CD1c-positive myeloid dendritic cell (primary cell): ENCODE data around the gene AGAP2.
"Not testable (repeated sequence)": the region's sequence is repeated elsewhere in the genome, so short reads cannot be mapped to it uniquely, and the experiment has no call there.

Source experiments
- DNase-seq: peaks from one replicate; pipeline ENCODE4 v3.0.0-alpha.2; 2016; ENCODE audit errors: extremely low spot score

AGAP2 gene

DNA sequence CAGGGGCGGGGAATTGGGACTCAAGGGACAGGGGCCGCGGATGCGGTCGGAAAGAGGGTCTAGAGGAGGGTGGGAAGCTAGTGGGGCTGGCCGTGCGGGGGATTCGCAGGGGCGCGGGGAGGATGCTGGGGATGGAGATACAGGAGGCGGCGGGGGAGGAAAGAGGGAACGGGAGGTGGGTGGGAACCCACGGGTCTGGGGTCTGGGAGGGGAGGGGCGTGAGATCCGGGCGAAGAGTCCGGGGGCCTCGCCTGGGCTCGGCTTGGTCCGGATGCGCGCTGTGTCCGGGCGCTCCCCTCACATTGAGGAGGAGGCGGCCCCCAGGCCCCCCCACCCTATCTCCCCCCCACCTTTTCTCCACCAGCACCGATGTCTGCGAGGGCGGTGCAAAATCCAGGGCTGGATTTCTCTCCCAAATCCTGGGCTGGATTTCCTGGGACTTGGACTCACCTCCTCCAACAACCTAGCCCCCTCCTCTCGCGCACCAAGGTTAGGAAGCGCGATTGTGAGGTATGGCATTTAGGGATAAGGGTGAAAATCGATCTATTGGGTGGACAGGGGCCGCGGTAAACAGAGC is at the start of gene AGAP2:
Gene AGAP2, minus strand, starts transcription at position 82 of the 577 bp plus-strand sequence. CDS start 496 bp downstream, outside the sequence.
- no peak for DNase-seq

- no peak for DNase-seq
Observed at GRCh38 chr12:57783861-57784260, 45.3 kb upstream of the AGAP2 start.

- no peak for DNase-seq
Observed at GRCh38 chr12:57783466-57783801, 44.9 kb upstream of the AGAP2 start.

- DNase-seq: peak; percentile 98
Observed at GRCh38 chr12:57782608-57783465, 44.3 kb upstream of the AGAP2 start, which contains the start of gene TSFM. Gene TSFM, plus strand, starts transcription at chr12:57782787. Its CDS starts 15 bp downstream, at chr12:57782802.

DNA sequence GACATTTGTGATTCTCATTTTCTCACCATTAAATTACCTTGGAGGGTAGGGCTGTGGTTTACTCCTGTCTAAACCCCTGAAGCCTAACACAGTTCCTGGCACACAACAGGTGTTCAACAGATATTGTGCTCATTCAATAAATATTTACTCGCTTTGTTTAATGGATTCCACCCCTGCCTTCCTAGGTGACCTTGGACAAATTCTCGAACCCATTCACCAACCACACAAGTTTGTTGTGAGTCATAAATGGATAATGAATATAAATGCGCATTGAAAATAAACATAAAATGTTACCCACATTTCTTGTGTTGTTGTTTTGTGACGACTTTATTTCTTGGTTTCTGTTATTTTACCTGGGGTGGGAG is 43.7 kb upstream of the AGAP2 start:
- DNase-seq: no peak

GRCh38 chr12:57781801-57782200 is 43.3 kb upstream of the AGAP2 start:
- DNase-seq: peak; percentile 34

DNA sequence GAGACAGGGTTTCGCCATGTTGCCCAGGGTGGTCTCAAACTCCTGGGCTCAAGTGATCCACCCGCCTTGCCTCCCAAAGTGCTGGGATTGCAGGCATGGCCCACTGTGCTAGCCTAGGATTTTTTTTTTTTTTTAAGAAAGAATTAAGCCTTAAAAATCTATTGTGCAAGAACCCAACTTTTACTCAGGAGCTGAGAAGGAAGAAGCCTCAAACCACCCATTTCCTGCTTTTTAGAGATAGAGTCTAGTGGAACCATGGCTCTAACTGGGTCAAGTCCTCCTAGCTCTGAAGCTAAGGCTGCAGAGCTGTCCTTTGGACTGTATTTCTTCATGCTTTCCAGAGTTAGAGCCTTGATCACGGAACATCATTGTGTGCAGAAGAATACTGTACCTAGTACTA is 42.7 kb upstream of the AGAP2 start:
- DNase-seq: peak; percentile 58

DNA sequence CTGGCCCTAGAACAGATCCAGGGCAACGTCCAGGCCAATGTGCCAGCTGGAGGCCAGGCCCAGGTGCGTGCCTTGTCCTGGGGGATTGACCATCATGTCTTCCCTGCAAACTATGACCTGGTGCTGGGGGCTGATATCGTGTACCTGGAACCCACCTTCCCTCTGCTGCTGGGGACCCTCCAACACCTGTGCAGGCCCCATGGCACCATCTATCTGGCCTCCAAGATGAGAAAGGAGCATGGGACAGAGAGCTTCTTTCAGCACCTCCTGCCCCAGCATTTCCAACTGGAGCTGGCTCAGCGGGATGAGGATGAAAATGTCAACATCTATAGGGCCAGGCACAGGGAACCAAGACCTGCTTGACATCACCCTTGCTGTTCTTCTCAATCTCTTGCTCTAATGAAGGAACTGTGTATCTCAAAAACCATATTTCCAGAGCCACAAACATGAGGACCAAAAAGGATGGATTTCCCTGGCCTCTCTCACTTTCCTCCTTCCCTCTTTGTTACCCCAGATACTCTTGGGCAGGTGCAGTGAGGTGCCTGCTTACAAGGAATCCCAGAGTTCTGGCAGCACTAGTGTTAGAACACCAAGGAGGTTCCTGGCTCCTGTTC is 41.8 kb upstream of the AGAP2 start:
- no peak for DNase-seq

GRCh38 chr12:57779736-57780135 is 41.2 kb upstream of the AGAP2 start:
- no peak for DNase-seq

DNA sequence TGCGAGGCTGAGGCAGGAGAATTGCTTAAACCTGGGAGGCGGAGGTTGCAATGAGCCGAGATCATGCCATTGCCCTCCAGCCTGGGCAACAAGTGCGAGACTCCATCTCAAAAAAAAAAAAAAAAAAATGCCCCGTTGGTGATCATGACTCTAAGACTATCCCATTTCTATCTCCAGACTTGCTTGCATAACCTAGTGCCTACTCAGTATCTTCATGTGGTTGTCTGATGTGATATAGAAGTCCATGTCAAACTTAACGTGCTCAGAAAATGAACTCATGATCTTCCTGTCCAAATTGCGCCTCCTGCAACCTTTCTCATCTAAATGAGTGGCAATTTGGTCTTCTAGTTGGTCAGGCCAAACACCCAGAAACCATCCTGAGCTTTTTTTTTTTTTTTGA is 39.4 kb upstream of the AGAP2 start:
- DNase-seq: no peak

GRCh38 chr12:57777367-57777766 is 38.8 kb upstream of the AGAP2 start:
- DNase-seq: no peak

DNA sequence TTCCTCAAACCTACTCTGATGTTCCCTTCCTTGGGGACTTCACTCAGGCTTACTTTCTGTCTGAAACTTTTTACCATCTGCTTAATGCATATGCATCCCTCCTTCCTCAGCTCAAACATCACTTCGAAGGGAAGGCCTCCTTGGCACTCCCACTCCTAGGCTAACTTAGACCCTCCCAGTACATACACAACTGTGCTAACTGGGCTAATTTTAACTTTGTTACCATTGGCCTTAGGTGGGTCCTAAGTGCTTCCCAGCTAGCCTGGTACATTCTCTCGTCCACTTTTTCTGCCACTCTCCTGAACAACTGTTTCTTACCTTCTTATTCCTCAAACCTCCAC is 37.7 kb upstream of the AGAP2 start:
- no peak for DNase-seq

- DNase-seq: peak; percentile 83
Observed at GRCh38 chr12:57775563-57776246, 37.2 kb upstream of the AGAP2 start.

DNA sequence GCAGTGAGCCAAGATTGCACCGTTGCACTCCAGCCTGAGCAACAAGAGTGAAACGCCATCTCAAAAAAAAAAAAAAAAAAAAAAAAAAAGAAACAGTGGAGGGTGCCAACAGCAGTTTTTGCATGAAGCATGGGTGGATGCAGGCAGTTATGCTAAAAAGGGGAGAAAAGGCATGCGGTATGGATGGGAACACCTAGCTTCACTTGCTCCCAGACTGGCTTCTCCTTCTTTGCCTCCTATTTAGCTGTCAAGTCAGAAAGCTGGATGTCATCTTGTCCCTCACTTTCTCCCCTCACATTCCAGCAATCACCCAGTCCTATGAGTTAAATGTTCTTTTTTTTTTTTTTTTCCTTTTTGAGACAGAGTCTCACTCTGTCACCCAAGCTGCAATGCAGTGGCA is 36.5 kb upstream of the AGAP2 start:
- no peak for DNase-seq

- not testable (repeated sequence) for DNase-seq
Observed at GRCh38 chr12:57774634-57775033, 36.1 kb upstream of the AGAP2 start.

DNA sequence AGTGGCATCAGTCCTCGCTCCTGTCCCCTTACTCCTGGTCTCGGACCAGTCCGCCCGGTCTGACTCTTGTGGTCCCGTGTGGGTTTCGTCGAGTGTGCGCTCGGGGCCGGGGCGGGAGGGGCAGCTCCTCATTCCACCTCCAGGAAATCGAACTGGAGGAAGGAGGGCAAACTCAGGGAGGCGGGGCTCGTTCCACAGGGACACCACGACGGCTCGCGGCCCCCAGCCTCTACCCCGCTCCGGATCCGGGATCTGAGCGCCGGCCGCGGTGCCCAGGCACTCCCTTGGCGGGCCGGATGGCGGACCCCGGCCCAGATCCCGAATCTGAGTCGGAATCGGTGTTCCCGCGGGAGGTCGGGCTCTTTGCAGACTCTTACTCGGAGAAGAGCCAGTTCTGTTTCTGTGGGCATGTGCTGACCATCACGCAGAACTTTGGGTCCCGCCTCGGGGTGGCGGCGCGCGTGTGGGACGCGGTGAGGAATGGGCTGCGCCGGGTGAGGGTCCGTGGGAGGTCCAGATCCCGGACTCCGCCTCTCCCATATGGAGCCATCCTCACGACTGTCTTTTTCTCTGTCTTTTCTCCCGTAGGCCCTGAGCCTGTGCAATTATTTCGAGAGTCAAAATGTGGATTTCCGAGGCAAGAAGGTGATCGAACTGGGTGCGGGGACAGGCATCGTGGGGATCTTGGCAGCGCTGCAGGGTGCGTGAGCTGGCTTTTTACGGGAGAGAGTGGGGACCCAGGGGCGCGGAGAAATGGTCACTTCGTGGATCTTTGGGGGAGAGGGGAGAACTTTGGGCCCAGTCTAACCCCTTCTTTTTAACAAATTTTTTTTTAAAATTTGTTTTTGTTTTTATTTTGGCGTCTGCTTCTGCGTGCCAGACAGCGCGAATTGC is 34.1 kb upstream of the AGAP2 start, which contains the start of gene EEF1AKMT3:
Gene EEF1AKMT3, plus strand, starts transcription at position 186 of the 894 bp plus-strand sequence. Its CDS starts 111 bp downstream, at position 297.
- peak; percentile 65 for DNase-seq

DNA sequence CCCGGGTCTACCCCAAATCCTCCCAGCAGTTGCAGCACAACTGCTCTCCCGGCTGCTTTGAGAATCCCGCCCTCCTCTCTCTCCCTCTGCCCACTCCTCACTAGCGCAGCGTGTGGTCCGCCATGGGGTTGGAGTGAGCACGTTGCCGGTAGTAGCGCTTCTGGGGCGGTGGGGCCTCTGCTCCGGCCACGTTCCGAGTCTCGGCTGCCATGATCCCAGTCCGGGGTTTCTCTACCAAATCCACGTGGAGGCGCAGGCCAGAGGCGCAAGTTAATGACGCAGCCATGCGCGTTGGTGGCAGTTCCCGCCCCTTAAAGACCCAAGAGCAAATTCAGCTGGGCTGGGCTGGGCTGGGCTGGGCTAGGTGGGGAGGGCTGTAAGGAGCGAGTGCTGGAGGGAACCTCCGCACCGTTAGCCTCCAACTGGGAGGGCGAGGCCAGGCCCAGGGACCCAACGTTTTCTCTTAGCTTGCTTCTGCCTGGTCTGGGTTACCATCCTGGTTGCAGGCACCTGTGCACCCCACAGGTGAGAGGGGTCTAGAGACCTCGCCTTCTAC is 33.4 kb upstream of the AGAP2 start, which contains the start of gene METTL1:
Gene METTL1, minus strand, starts transcription at position 233 of the 556 bp plus-strand sequence. Its CDS starts 22 bp downstream, at position 211.
- peak; percentile 97 for DNase-seq

DNA sequence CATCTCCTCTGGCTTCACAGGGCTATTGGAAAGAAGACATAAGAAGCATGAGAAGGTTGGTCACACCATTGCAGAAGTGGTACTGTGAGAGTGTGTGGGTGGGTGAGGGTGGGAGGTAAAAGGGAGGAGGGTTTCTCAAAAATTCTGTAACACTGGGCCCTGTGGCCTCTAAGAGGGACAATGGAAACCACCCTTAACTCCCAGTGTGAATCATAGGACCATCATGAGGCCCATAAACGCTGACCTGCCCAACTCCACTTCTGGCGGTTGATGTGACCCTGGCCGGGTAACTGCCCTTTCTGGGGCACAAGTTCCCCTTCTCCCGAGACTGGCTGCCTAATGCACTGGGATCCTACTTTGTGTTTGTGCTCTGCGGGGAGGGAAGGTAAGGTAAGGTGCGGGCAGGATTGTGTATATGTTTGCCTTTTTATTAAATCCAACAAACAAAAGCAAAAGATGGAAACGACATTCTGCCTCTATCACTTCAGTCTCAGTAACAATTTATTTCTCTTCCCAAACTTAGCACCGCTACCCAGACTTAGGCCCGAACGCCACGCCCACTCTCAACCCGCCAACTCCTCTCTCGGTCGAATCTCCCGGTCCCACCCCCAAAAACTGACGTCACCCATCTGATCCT is 32.8 kb upstream of the AGAP2 start:
- peak; percentile 90 for DNase-seq

- no peak for DNase-seq
Observed at GRCh38 chr12:57770734-57771133, 32.2 kb upstream of the AGAP2 start.

GRCh38 chr12:57769594-57769993 is 31.1 kb upstream of the AGAP2 start:
- DNase-seq: no peak
